SK-N-SH (cell line): ENCODE measurements around the gene LRFN3. TPM values are rescaled to one million over a fixed set of nuclear protein-coding genes. Genes with fewer than 3 reads are reported as not detected.

Source experiments
- CTCF ChIA-PET: fragments of 300-600, 350-600 bp; formaldehyde crosslinking; extraction: SDS; loops from one replicate; lab custom pipeline; 2021; lab: Yijun Ruan, JAX
- POLR2A ChIA-PET: fragments of 350-600 bp; sonication (Branson Sonifier 250); formaldehyde crosslinking; extraction: SDS; loops from one replicate; lab custom pipeline; 2020; ENCODE audit warnings: antibody characterized with exemption, inconsistent platforms; lab: Yijun Ruan, JAX
- DNase-seq: peaks from one replicate; pipeline ENCODE4 v3.0.0; 2012
- H2AFZ ChIP-seq: fragments of 200-600 bp; sonication (generic); 2 replicates; pipeline ENCODE4 v1.8.1; 2016; ENCODE audit warnings: antibody characterized with exemption, mild to moderate bottlenecking, low read depth
- H3F3A ChIP-seq: fragments of 200-600 bp; sonication (generic); replicated peaks from 2 replicates; pipeline ENCODE3; 2016; ENCODE audit warnings: antibody characterized with exemption, mild to moderate bottlenecking; ENCODE audit not compliant: insufficient read depth
- H3K27ac ChIP-seq, 2 experiments: fragments of 200-500 bp in 1 of 2; fragments of 200-600 bp in 1 of 2; sonication (Bioruptor generic) in 1 of 2; sonication (generic), shearing (Covaris generic) in 1 of 2; 2 replicates each; pipeline versions ENCODE4 v1.5.1 to v1.6.1; 2014 to 2016; ENCODE audit warnings: low read depth in 2 of 2, inconsistent platforms in 1 of 2, low read length in 1 of 2, mild to moderate bottlenecking in 1 of 2, mixed read lengths in 1 of 2
- H3K27me3 ChIP-seq: fragments of 200-600 bp; sonication (generic), shearing (Covaris generic); 2 replicates; pipeline ENCODE4 v1.6.1; 2016; ENCODE audit warnings: mixed run types; ENCODE audit not compliant: insufficient read depth
- H3K36me3 ChIP-seq, 2 experiments: fragments of 200-500 bp in 1 of 2; fragments of 200-600 bp in 1 of 2; sonication (Bioruptor generic) in 1 of 2; sonication (generic) in 1 of 2; replicated peaks in 1 of 2; 2 replicates each; pipeline versions ENCODE3 to v1.5.1; 2014 to 2016; ENCODE audit warnings: low read length in 1 of 2, mild to moderate bottlenecking in 1 of 2; ENCODE audit not compliant: insufficient read depth in 2 of 2, control insufficient read depth in 1 of 2
- H3K4me1 ChIP-seq, 2 experiments: fragments of 200-500 bp in 1 of 2; fragments of 200-600 bp in 1 of 2; sonication (Bioruptor generic) in 1 of 2; sonication (generic), shearing (Covaris generic) in 1 of 2; 2 replicates each; pipeline versions ENCODE4 v1.5.1 to v1.6.1; 2014 to 2016; ENCODE audit warnings: low read depth in 1 of 2, low read length in 1 of 2, mixed run types in 1 of 2; ENCODE audit not compliant: insufficient read depth in 2 of 2, control insufficient read depth in 1 of 2
- H3K4me2 ChIP-seq: fragments of 200-600 bp; sonication (generic), shearing (Covaris generic); 2 replicates; pipeline ENCODE4 v1.6.1; 2017; ENCODE audit warnings: mixed run types
- H3K4me3 ChIP-seq, 2 experiments: fragments of 200-500 bp in 1 of 2; fragments of 200-600 bp in 1 of 2; sonication (Bioruptor generic) in 1 of 2; sonication (generic), shearing (Covaris generic) in 1 of 2; 2 replicates each; pipeline versions ENCODE4 v1.5.1 to v1.8.1; 2014 to 2016; ENCODE audit warnings: low read depth in 2 of 2, inconsistent platforms in 1 of 2, low read length in 1 of 2, mild to moderate bottlenecking in 1 of 2, mixed read lengths in 1 of 2, moderate library complexity in 1 of 2
- H3K79me2 ChIP-seq: fragments of 200-600 bp; sonication (generic); 2 replicates; pipeline ENCODE4 v1.8.1; 2017; ENCODE audit warnings: mild to moderate bottlenecking; ENCODE audit not compliant: insufficient read depth
- H3K9ac ChIP-seq: fragments of 200-600 bp; sonication (generic); 2 replicates; pipeline ENCODE4 v1.6.1; 2017; ENCODE audit warnings: mixed run types
- H3K9me2 ChIP-seq: fragments of 200-600 bp; sonication (generic); 2 replicates; pipeline ENCODE4 v1.6.1; 2017; ENCODE audit warnings: mixed run types
- H3K9me3 ChIP-seq: fragments of 200-600 bp; sonication (generic); 2 replicates; pipeline ENCODE4 v1.6.1; 2017; ENCODE audit warnings: mixed run types, mild to moderate bottlenecking, moderate library complexity
- H4K20me1 ChIP-seq: fragments of 200-600 bp; sonication (generic); 2 replicates; pipeline ENCODE4 v1.6.1; 2017; ENCODE audit warnings: mild to moderate bottlenecking, mixed run types; ENCODE audit not compliant: insufficient read depth
- CHD2 ChIP-seq: fragments of 150-350 bp; IDR thresholded peaks from 2 replicates; pipeline ENCODE4 v1.6.1; 2018; ENCODE audit warnings: low read length; ENCODE audit not compliant: partially characterized antibody
- EP300 ChIP-seq, 2 experiments: IDR thresholded peaks; 2 replicates each; pipeline versions ENCODE4 v1.4.0 to v1.6.1; 2012; ENCODE audit warnings: borderline replicate concordance in 1 of 2, low read depth in 1 of 2, low read length in 1 of 2
- FOXJ3 ChIP-seq: sonication (generic); formaldehyde crosslinking; IDR thresholded peaks from 2 replicates; pipeline ENCODE4 v1.5.1; 2020; ENCODE audit warnings: mild to moderate bottlenecking, missing genetic modification reagents
- GABPA ChIP-seq: IDR thresholded peaks from 2 replicates; pipeline ENCODE4 v1.4.0; 2012; ENCODE audit warnings: low read depth, mild to moderate bottlenecking
- MEF2A ChIP-seq: IDR thresholded peaks from 2 replicates; pipeline ENCODE4 v1.4.0; 2012; ENCODE audit warnings: low read depth, borderline replicate concordance
- NRF1 ChIP-seq: IDR thresholded peaks from 2 replicates; pipeline ENCODE4 v1.6.1; 2012; ENCODE audit warnings: low read depth, mild to moderate bottlenecking, low read length
- RAD21 ChIP-seq: IDR thresholded peaks from 2 replicates; pipeline ENCODE4 v1.6.1; 2012; ENCODE audit warnings: mild to moderate bottlenecking, low read length
- RCOR1 ChIP-seq: fragments of 150-350 bp; IDR thresholded peaks from 2 replicates; pipeline ENCODE4 v1.6.1; 2017; ENCODE audit warnings: antibody characterized with exemption, low read length
- SIN3A ChIP-seq: IDR thresholded peaks from 2 replicates; pipeline ENCODE4 v1.6.1; 2012; ENCODE audit warnings: low read depth, mild to moderate bottlenecking, low read length, moderate library complexity, borderline replicate concordance
- TAF1 ChIP-seq: IDR thresholded peaks from 2 replicates; pipeline ENCODE4 v1.6.1; 2012; ENCODE audit warnings: low read depth, mild to moderate bottlenecking, low read length, moderate library complexity, borderline replicate concordance
- TEAD4 ChIP-seq: IDR thresholded peaks from 2 replicates; pipeline ENCODE4 v1.4.0; 2012; ENCODE audit warnings: mild to moderate bottlenecking, borderline replicate concordance; ENCODE audit not compliant: insufficient read depth
- YY1 ChIP-seq: IDR thresholded peaks from 2 replicates; pipeline ENCODE4 v1.4.0; 2012; ENCODE audit warnings: low read depth, mild to moderate bottlenecking
- WGBS: methylation state at CpG from one replicate; pipeline ENCODE4 v1.1.6; 2017; ENCODE audit warnings: low lambda C conversion rate; 5-methylcytosine and 5-hydroxymethylcytosine counted together
- polyA plus RNA-seq, 3 experiments: library from polyadenylated mRNA; depleted of rRNA; stranded (reverse); fragments of >200 nt; gene quantifications; 2 replicates each; pipeline ENCODE4 v1.2.3, GENCODE V29; 2012
- TF ChIP-seq, protein P1 (sequence below): fragments of 200-600 bp; sonication (generic); IDR thresholded peaks from 2 replicates; pipeline ENCODE4 v1.6.1; 2017; ENCODE audit warnings: antibody characterized with exemption, mild to moderate bottlenecking, moderate library complexity
- TF ChIP-seq, protein P2 (sequence below): IDR thresholded peaks from 2 replicates; pipeline ENCODE4 v1.4.0; 2012; ENCODE audit warnings: low read depth, borderline replicate concordance
- TF ChIP-seq, protein P3 (sequence below): fragments of 150-350 bp; IDR thresholded peaks from 2 replicates; pipeline ENCODE4 v1.6.1; 2016; ENCODE audit warnings: mild to moderate bottlenecking, low read depth, low read length

Gene LRFN3
- polyA plus RNA-seq, 1 of the 3 experiments (the other 2 are of a cell fraction), result 5.4 TPM

DNA sequence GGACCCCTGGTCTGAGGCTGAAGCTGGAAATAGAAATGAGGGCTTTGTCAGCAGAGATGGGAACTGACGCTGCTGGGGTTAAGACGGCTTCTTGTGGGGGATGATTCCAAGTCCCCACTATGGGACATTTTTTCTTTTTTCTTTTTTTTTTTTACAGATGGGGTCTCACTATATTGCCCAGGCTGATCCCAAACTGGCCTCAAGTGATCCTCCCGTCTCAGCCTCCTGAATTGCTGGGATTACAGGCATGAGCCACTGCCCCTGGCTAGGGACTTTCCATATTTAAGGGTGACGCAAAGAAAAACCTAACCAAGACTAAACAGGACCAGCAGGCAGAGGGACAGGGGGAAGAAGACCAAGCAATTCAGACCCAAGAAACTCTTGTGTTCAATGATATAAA lies 10.0 kb downstream of the LRFN3 start:
- no peak overlapping the region for H3K9ac ChIP-seq
- H2AFZ ChIP-seq, result no peak overlapping the region
- 96% methylated on average over 4 of the region's 4 CpGs for WGBS
- no peaks in the 10 kb centered on the region for H3K79me2 ChIP-seq
- DNase-seq, result no peak
- peaks cover 0 to 10% of the 10 kb centered on the region in 2 experiments for H3K36me3 ChIP-seq
- POLR2A ChIA-PET, result no interaction called here
- H3K9me2 ChIP-seq, result no peaks in the 10 kb centered on the region
- H4K20me1 ChIP-seq, result no peaks in the 10 kb centered on the region
- no peak overlapping the region for H3K4me2 ChIP-seq
- peaks cover 5% of the 10 kb centered on the region for H3F3A ChIP-seq
- H3K9me3 ChIP-seq, result no peaks in the 10 kb centered on the region
- H3K4me1 ChIP-seq, result no peaks in the 10 kb centered on the region
- CTCF ChIA-PET, result interaction anchor here (0.6 to 1.2 kb wide), 6 partner anchors 7 to 107 kb away, joined by 3 to 6 read pairs (median 4); partner anchors contain the start of gene THAP8
- H3K4me3 ChIP-seq, result no peak overlapping the region
- no peak overlapping the region for H3K27ac ChIP-seq
- TF ChIP-seq MEF2A, result no peak
- no peak for TF ChIP-seq RAD21
- no peak for TF ChIP-seq TAF1
- TF ChIP-seq GABPA, result no peak
- no peak for TF ChIP-seq YY1
- no peak for TF ChIP-seq CHD2
- no peak for TF ChIP-seq TEAD4
- TF ChIP-seq, protein P1, sequence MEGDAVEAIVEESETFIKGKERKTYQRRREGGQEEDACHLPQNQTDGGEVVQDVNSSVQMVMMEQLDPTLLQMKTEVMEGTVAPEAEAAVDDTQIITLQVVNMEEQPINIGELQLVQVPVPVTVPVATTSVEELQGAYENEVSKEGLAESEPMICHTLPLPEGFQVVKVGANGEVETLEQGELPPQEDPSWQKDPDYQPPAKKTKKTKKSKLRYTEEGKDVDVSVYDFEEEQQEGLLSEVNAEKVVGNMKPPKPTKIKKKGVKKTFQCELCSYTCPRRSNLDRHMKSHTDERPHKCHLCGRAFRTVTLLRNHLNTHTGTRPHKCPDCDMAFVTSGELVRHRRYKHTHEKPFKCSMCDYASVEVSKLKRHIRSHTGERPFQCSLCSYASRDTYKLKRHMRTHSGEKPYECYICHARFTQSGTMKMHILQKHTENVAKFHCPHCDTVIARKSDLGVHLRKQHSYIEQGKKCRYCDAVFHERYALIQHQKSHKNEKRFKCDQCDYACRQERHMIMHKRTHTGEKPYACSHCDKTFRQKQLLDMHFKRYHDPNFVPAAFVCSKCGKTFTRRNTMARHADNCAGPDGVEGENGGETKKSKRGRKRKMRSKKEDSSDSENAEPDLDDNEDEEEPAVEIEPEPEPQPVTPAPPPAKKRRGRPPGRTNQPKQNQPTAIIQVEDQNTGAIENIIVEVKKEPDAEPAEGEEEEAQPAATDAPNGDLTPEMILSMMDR, result no peak
- TF ChIP-seq SIN3A, result no peak
- TF ChIP-seq, protein P2, sequence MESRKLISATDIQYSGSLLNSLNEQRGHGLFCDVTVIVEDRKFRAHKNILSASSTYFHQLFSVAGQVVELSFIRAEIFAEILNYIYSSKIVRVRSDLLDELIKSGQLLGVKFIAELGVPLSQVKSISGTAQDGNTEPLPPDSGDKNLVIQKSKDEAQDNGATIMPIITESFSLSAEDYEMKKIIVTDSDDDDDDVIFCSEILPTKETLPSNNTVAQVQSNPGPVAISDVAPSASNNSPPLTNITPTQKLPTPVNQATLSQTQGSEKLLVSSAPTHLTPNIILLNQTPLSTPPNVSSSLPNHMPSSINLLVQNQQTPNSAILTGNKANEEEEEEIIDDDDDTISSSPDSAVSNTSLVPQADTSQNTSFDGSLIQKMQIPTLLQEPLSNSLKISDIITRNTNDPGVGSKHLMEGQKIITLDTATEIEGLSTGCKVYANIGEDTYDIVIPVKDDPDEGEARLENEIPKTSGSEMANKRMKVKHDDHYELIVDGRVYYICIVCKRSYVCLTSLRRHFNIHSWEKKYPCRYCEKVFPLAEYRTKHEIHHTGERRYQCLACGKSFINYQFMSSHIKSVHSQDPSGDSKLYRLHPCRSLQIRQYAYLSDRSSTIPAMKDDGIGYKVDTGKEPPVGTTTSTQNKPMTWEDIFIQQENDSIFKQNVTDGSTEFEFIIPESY, result no peak
- TF ChIP-seq EP300 (IDR thresholded peaks at IDR 0.05; ENCODE audit: borderline replicate concordance in 1 of 2, low read depth in 1 of 2, low read length in 1 of 2), result no peak
- TF ChIP-seq, protein P3, sequence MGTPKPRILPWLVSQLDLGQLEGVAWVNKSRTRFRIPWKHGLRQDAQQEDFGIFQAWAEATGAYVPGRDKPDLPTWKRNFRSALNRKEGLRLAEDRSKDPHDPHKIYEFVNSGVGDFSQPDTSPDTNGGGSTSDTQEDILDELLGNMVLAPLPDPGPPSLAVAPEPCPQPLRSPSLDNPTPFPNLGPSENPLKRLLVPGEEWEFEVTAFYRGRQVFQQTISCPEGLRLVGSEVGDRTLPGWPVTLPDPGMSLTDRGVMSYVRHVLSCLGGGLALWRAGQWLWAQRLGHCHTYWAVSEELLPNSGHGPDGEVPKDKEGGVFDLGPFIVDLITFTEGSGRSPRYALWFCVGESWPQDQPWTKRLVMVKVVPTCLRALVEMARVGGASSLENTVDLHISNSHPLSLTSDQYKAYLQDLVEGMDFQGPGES, result no peak
- TF ChIP-seq FOXJ3, result no peak
- no peak for TF ChIP-seq NRF1
- TF ChIP-seq RCOR1, result no peak
- no peaks in the 10 kb centered on the region for H3K27me3 ChIP-seq
